Measurements from ENCODE around the gene SUPT5H. TPM values are rescaled to one million over a fixed set of nuclear protein-coding genes. Genes with fewer than 3 reads are reported as not detected.

Gene SUPT5H
- total and polyA plus RNA-seq, 2 of the 13 experiments (the other 11 are each of a cell fraction or from before 2014, with no cell fraction given), result 48.2 to 51.7 TPM

DNA sequence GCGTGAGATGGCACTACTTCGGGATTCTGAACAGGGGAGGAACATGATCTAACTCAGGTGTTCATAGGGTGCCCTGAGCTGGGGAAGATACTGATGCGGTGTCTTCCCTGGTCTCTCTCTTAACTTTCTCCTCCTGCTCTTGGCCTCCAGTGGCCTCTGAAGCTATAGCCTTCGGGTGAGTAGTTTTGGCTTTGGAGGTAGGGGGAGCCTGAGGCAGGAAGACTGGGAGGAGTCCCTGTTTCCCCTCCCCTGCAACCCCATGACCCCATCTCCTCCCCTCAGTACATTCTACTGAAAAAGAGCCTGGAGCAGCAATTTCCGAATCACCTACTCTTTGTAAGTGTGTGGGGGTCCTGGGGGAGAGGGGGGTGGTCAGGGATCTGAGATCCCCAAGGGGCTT, 73.1 kb downstream of the SUPT5H start:
- in situ Hi-C loops (cut with HindIII; ENCODE audit: extremely low pct_ligation_motif_present, low pct_unique_long_range_greater_than_20kb) (no loop called here), intact Hi-C loops (cut with micrococcal nuclease; ENCODE audit: unreplicated experiment) (no loop called here)
- CTCF ChIA-PET (ENCODE audit: low intra/inter-chr PET ratio, low total read pairs), result no interaction called here
- no peak overlapping the region for H2AFZ ChIP-seq (ENCODE audit: low read length)
- DNase-seq (ENCODE audit: low spot score) (no peak), ATAC-seq (no peak), FAIRE-seq (no peak)
- no TSS peak for BruUV-seq (replicated peaks)
- H3K4me3 ChIP-seq (replicated peaks in 1 of 3; ENCODE audit: insufficient read depth in 1 of 3, low read depth in 2 of 3, low read length in 3 of 3), result no peak overlapping the region
- no peaks in the 10 kb centered on the region for H3K36me3 ChIP-seq (replicated peaks in 1 of 2; ENCODE audit: control insufficient read depth in 1 of 2, insufficient read depth in 2 of 2, low read length in 2 of 2)
- H3K79me2 ChIP-seq (ENCODE audit: insufficient read depth, low read length), result no peaks in the 10 kb centered on the region
- H3K9me3 ChIP-seq (ENCODE audit: low read length), result no peaks in the 10 kb centered on the region
- H3K9ac ChIP-seq (ENCODE audit: insufficient read depth, low read depth, low read length), result no peak overlapping the region
- peaks cover 32% of the 10 kb centered on the region for H3K4me1 ChIP-seq (ENCODE audit: insufficient read depth, low read length)
- no peaks in the 10 kb centered on the region for H4K20me1 ChIP-seq (ENCODE audit: insufficient read depth, low read length)
- no peak for TF ChIP-seq ZC3H13 (CRISPR knock-in tag; IDR thresholded peaks at IDR 0.05)
- TF ChIP-seq SIX1 (CRISPR knock-in tag; IDR thresholded peaks at IDR 0.05; ENCODE audit: borderline replicate concordance), result no peak
- TF ChIP-seq, protein P1, sequence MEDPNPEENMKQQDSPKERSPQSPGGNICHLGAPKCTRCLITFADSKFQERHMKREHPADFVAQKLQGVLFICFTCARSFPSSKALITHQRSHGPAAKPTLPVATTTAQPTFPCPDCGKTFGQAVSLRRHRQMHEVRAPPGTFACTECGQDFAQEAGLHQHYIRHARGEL (CRISPR knock-in tag; IDR thresholded peaks at IDR 0.05), result no peak
- no peak for TF ChIP-seq KDM6A (CRISPR knock-in tag; IDR thresholded peaks at IDR 0.05; ENCODE audit: low read depth)
- TF ChIP-seq ZNF260 (CRISPR knock-in tag; IDR thresholded peaks at IDR 0.05; ENCODE audit: borderline replicate concordance, low read depth), result no peak
- no peak for TF ChIP-seq HIVEP1 (CRISPR knock-in tag; IDR thresholded peaks at IDR 0.05)
- TF ChIP-seq, protein P2, sequence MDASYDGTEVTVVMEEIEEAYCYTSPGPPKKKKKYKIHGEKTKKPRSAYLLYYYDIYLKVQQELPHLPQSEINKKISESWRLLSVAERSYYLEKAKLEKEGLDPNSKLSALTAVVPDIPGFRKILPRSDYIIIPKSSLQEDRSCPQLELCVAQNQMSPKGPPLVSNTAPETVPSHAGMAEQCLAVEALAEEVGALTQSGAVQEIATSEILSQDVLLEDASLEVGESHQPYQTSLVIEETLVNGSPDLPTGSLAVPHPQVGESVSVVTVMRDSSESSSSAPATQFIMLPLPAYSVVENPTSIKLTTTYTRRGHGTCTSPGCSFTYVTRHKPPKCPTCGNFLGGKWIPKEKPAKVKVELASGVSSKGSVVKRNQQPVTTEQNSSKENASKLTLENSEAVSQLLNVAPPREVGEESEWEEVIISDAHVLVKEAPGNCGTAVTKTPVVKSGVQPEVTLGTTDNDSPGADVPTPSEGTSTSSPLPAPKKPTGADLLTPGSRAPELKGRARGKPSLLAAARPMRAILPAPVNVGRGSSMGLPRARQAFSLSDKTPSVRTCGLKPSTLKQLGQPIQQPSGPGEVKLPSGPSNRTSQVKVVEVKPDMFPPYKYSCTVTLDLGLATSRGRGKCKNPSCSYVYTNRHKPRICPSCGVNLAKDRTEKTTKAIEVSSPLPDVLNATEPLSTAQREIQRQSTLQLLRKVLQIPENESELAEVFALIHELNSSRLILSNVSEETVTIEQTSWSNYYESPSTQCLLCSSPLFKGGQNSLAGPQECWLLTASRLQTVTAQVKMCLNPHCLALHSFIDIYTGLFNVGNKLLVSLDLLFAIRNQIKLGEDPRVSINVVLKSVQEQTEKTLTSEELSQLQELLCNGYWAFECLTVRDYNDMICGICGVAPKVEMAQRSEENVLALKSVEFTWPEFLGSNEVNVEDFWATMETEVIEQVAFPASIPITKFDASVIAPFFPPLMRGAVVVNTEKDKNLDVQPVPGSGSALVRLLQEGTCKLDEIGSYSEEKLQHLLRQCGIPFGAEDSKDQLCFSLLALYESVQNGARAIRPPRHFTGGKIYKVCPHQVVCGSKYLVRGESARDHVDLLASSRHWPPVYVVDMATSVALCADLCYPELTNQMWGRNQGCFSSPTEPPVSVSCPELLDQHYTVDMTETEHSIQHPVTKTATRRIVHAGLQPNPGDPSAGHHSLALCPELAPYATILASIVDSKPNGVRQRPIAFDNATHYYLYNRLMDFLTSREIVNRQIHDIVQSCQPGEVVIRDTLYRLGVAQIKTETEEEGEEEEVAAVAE (CRISPR knock-in tag; IDR thresholded peaks at IDR 0.05; ENCODE audit: borderline replicate concordance), result no peak
- TF ChIP-seq MEIS1 (CRISPR knock-in tag; IDR thresholded peaks at IDR 0.05; ENCODE audit: borderline replicate concordance), result no peak
- TF ChIP-seq, protein P3, sequence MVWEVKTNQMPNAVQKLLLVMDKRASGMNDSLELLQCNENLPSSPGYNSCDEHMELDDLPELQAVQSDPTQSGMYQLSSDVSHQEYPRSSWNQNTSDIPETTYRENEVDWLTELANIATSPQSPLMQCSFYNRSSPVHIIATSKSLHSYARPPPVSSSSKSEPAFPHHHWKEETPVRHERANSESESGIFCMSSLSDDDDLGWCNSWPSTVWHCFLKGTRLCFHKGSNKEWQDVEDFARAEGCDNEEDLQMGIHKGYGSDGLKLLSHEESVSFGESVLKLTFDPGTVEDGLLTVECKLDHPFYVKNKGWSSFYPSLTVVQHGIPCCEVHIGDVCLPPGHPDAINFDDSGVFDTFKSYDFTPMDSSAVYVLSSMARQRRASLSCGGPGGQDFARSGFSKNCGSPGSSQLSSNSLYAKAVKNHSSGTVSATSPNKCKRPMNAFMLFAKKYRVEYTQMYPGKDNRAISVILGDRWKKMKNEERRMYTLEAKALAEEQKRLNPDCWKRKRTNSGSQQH (CRISPR knock-in tag; IDR thresholded peaks at IDR 0.05; ENCODE audit: low read depth), result no peak
- TF ChIP-seq HDAC2 (CRISPR knock-in tag; IDR thresholded peaks at IDR 0.05), result no peak
- H3K4me2 ChIP-seq (ENCODE audit: low read depth, low read length), result no peak overlapping the region
- 30% methylated on average over 5 of the region's 5 CpGs for WGBS (ENCODE audit: low lambda C conversion rate)
- H3K27ac ChIP-seq (ENCODE audit: extremely low read length, insufficient read depth, low read length), result no peak overlapping the region
- POLR2A ChIA-PET, result no interaction called here
- H3K27me3 ChIP-seq (ENCODE audit: control insufficient read depth in 1 of 2, insufficient read depth in 2 of 2, low read length in 2 of 2), result peaks cover 1 to 31% of the 10 kb centered on the region in 2 experiments; a peak in 4 of 5 replicates
